Tibial artery (tissue), 4 donors: ENCODE results near the gene EDIL3.

Experiments used
- DNase-seq, 2 donors: peaks; one replicate each; pipeline ENCODE4 v3.0.0-alpha.2; 2019
- H3K27ac ChIP-seq, 2 donors: fragments of 200-600 bp; sonication (generic) in 1 of 2; 1 replicate in 1 of 2; 2 replicates in 1 of 2; pipeline ENCODE4 v1.5.1; 2018 to 2019; ENCODE audit warnings: mild to moderate bottlenecking in 1 of 2
- H3K27me3 ChIP-seq, 2 donors: fragments of 200-600 bp; sonication (generic) in 1 of 2; one replicate each; pipeline versions ENCODE4 v1.5.1 to v1.6.0; 2016 to 2019
- H3K36me3 ChIP-seq, 3 donors: fragments of 200-600 bp; sonication (generic) in 2 of 3; one replicate each; pipeline ENCODE4 v1.5.1; 2016 to 2019; ENCODE audit warnings: mild to moderate bottlenecking in 2 of 3
- H3K4me1 ChIP-seq, 4 donors: fragments of 200-600 bp; sonication (generic) in 2 of 4; 1 replicate in 3 of 4; 2 replicates in 1 of 4; pipeline ENCODE4 v1.5.1; 2016 to 2019
- H3K4me3 ChIP-seq, 2 donors: fragments of 200-600 bp; sonication (generic) in 1 of 2; 1 replicate in 1 of 2; 2 replicates in 1 of 2; pipeline ENCODE4 v1.5.1; 2018 to 2019; ENCODE audit warnings: mild to moderate bottlenecking in 2 of 2
- H3K9me3 ChIP-seq, 3 donors: fragments of 200-600 bp; sonication (generic) in 1 of 3; one replicate each; pipeline ENCODE4 v1.5.1; 2016 to 2019
- intact Hi-C: fragments of 100-400 bp; cut with DNase I; formaldehyde crosslinking; loops from one replicate; pipeline ENCODE4 v1.15.0; 2023; ENCODE audit warnings: low total_unique reads
- TF ChIP-seq, protein P1 (sequence below), 2 experiments: fragments of 200-600 bp in 1 of 2; fragments of 450-650 bp in 1 of 2; IDR thresholded peaks; one replicate each; pipeline ENCODE4 v1.5.1; 2017 to 2019; ENCODE audit warnings: antibody characterized with exemption in 2 of 2, mild to moderate bottlenecking in 1 of 2, moderate library complexity in 1 of 2

EDIL3 gene

DNA sequence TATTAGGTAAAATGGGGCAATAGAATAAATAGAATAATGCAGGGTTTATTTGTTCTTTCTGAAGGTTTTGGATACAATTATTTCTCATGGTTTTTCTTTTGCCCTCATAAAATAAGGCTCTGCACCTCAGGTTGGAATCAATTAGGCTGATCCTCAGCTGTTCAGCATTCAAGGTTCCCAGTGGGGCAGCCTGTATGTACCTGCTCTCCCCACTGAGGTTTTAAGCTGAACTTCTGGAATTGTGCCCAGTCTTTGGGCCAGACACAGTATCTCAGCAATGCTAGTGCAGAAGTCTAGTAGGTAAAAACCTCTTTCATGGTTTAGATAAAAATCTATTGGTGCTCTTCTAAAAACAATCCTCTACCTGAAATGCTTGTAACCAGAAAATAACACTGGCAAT is 98.0 kb downstream of the EDIL3 start:
- no peak for DNase-seq
- intact Hi-C loops = no loop called here
- Histone ChIP-seq H3K27me3 (no peaks in the 10 kb centered on the region), H3K9me3 (no peaks in the 10 kb centered on the region), H3K27ac (peak overlapping the region in 1 of 2 donors; percentile 32), H3K36me3 (no peaks in the 10 kb centered on the region), H3K4me3 (no peak overlapping the region), H3K4me1 (peaks cover 0 to 61% (median 23%) of the 10 kb centered on the region in 4 donors)
- TF ChIP-seq, protein P1, sequence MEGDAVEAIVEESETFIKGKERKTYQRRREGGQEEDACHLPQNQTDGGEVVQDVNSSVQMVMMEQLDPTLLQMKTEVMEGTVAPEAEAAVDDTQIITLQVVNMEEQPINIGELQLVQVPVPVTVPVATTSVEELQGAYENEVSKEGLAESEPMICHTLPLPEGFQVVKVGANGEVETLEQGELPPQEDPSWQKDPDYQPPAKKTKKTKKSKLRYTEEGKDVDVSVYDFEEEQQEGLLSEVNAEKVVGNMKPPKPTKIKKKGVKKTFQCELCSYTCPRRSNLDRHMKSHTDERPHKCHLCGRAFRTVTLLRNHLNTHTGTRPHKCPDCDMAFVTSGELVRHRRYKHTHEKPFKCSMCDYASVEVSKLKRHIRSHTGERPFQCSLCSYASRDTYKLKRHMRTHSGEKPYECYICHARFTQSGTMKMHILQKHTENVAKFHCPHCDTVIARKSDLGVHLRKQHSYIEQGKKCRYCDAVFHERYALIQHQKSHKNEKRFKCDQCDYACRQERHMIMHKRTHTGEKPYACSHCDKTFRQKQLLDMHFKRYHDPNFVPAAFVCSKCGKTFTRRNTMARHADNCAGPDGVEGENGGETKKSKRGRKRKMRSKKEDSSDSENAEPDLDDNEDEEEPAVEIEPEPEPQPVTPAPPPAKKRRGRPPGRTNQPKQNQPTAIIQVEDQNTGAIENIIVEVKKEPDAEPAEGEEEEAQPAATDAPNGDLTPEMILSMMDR (IDR thresholded peaks at IDR 0.05) = no peak

DNA sequence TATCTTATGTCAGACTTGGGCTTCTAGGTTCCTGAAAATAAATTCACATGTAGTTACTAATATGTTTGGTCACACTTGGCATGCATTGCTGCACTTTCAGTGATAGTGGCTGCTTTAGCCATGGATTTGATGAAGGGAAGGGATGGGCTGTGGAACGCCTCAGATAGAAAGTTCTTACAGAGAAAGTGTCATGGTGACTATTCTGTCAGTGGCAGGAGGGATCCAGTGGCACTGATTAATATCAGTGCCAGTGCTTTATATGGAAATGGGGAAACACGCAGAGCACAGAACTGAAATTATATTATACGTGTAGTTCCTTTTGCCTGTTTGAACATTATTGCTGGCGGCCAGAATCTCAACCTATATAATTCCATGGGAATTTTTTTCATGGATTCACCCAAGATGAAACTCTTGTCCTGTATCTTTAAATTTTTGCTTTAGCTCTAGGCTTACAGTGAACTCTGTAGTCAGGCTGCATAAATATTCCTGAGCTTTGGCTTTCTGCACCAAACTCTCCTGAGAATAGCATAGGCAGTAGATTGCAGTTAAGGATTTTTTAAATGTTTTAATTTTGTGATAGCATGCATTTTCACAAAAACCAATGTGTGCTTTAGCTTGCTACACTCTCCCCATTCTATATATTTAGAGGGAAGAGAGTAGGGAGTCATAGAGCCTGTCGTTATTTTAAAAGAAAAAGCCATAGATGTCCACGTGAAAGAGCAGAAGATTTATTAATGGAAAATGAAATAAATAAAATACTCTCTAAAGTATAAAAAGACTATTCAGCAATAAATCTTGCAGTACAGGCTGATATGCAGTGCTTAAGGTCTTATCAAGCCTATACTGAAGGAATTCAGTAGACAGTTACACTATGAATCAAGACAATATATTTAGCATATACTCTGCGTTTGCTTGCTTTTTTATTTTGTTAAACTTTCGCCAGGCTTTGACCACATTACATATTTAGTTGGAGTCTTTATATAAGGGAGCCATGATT is 98.7 kb downstream of the EDIL3 start:
- DNase-seq = no peak
- intact Hi-C loops = no loop called here
- peak overlapping the region in 1 of 2 donors; percentile 34 for H3K27ac ChIP-seq
- peak overlapping the region in 1 of 2 donors; percentile 10 for H3K4me3 ChIP-seq
- TF ChIP-seq, protein P1 (IDR thresholded peaks at IDR 0.05) = no peak
- no peaks in the 10 kb centered on the region for H3K36me3 ChIP-seq
- H3K27me3 ChIP-seq = no peaks in the 10 kb centered on the region
- peaks cover 0 to 57% (median 23%) of the 10 kb centered on the region in 4 donors for H3K4me1 ChIP-seq
- H3K9me3 ChIP-seq = no peaks in the 10 kb centered on the region

DNA sequence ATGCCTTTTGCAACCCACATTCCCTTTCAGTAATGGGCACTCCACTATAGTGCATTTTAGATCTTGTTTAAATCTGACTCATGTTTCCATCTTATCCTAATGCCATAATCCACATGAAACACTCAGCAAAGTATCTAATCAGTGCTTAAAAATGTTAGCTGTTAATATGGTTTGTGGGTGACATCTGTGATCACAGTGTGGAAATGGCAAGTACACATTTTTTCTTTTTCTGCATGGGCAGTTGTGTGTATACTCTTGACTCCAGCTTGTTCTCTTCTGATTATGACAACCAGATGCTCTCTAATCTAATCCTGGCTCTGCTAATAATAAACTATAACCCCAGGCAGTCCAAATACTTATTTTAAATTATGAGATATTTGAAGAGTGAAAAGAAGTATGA is 103.3 kb downstream of the EDIL3 start:
- no peak for DNase-seq
- Histone ChIP-seq H3K27me3 (no peaks in the 10 kb centered on the region), H3K36me3 (no peaks in the 10 kb centered on the region), H3K9me3 (no peaks in the 10 kb centered on the region), H3K27ac (no peak overlapping the region), H3K4me1 (peaks cover 0 to 46% (median 5%) of the 10 kb centered on the region in 4 donors), H3K4me3 (no peak overlapping the region)
- intact Hi-C loops = no loop called here
- TF ChIP-seq, protein P1 (IDR thresholded peaks at IDR 0.05) = no peak

DNA sequence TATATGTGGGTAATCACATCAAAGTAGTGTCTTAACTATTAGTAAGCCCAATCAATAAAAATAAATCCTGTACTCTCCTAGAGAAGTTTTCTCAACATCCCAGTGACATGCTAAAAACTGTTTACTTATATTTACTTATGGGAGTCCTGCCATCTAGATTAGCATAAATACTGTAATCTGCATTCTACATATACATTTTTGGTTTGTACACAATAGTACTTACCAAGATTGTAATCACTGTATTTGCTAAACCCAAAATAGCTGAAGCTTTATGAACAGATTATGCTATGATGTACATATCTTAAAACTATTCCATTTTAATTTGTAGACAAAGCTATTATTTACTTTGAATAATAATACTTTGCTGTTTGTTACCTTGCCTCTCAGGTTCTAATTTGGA is 105.4 kb downstream of the EDIL3 start:
- H3K27me3 ChIP-seq = no peaks in the 10 kb centered on the region
- TF ChIP-seq, protein P1 (IDR thresholded peaks at IDR 0.05) = no peak
- H3K9me3 ChIP-seq = no peaks in the 10 kb centered on the region
- peaks cover 0 to 34% (median 0%) of the 10 kb centered on the region in 4 donors for H3K4me1 ChIP-seq
- no peak overlapping the region for H3K4me3 ChIP-seq
- no peaks in the 10 kb centered on the region for H3K36me3 ChIP-seq
- no peak for DNase-seq
- no peak overlapping the region for H3K27ac ChIP-seq
- intact Hi-C loops = loop anchor here (10.0 kb wide), 1 partner anchor 554 kb away; the partner anchor contains the start of gene HAPLN1

DNA sequence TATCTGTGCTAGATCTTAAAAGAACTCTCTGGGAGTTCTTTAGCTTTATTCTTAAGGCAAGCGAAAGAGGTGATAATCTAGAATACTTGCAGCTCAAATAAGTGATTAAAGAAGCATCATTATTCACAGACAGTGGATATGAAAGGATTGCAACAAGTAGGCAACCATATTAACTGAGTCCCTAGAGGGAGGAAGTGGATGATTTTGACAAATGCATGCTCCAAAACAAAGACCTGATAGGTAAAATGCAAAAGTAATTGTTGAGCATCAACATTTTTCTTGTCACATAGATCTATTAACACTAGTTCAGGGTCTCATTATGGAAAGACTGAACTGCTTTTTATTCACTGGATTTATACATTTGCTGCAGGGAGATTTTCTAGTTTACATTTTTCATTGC is 109.1 kb downstream of the EDIL3 start:
- Histone ChIP-seq H3K9me3 (no peaks in the 10 kb centered on the region), H3K27me3 (no peaks in the 10 kb centered on the region), H3K4me3 (no peak overlapping the region), H3K36me3 (no peaks in the 10 kb centered on the region), H3K27ac (no peak overlapping the region), H3K4me1 (peaks cover 0 to 45% (median 0%) of the 10 kb centered on the region in 4 donors)
- DNase-seq = no peak
- intact Hi-C loops = loop anchor here (10.0 kb wide), 1 partner anchor 551 kb away; the partner anchor contains the start of gene HAPLN1
- TF ChIP-seq, protein P1 (IDR thresholded peaks at IDR 0.05) = no peak
